ENCODE data around the gene ENOX1. TPM values are rescaled to one million over a fixed set of nuclear protein-coding genes. Genes with fewer than 3 reads are reported as not detected.

The ENOX1 gene
- total RNA-seq, 1 experiment from 2014 or later: 0.26 TPM

DNA sequence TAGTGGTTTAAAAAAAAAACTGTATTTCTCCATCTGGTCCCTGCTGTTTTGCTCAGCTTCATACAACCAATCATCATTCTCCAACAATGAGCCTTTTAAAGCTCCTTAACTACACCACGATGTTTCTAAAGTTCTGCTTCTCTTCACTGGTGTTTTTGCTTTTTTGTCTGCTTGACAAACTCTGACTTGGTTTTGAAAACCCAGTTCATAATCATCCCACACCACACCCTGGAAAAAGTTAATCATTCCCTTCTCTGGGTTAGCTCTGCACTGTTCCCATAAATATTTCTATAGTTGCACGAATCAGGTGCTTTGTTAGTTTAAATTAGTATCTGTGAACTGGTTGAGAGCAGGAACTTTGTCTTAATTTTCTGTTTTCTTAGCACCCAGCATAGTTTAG is 217.1 kb downstream of the ENOX1 start:
- POLR2A ChIA-PET: no interaction called here
- Mint-ChIP-seq H3K36me3 (no peaks in the 10 kb centered on the region), H3K9me3 (no peaks in the 10 kb centered on the region), H3K4me1 (peaks cover 12% of the 10 kb centered on the region), H3K27ac (no peak overlapping the region), H3K27me3 (ENCODE audit: low read depth) (no peaks in the 10 kb centered on the region; the same call in 1 of the 2 replicates), H3K4me3 (no peak overlapping the region)
- no peak for ATAC-seq
- TF ChIP-seq NR1H2 (CRISPR knock-in tag; IDR thresholded peaks at IDR 0.05): no peak
- TF ChIP-seq, protein P1, sequence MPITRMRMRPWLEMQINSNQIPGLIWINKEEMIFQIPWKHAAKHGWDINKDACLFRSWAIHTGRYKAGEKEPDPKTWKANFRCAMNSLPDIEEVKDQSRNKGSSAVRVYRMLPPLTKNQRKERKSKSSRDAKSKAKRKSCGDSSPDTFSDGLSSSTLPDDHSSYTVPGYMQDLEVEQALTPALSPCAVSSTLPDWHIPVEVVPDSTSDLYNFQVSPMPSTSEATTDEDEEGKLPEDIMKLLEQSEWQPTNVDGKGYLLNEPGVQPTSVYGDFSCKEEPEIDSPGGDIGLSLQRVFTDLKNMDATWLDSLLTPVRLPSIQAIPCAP (CRISPR knock-in tag; IDR thresholded peaks at IDR 0.05): no peak
- no peak for TF ChIP-seq CBFB (CRISPR knock-in tag; IDR thresholded peaks at IDR 0.05; ENCODE audit: low read depth)
- no peak for TF ChIP-seq ZNF317 (CRISPR knock-in tag; IDR thresholded peaks at IDR 0.05; ENCODE audit: borderline replicate concordance, low read depth)
- TF ChIP-seq, protein P2, sequence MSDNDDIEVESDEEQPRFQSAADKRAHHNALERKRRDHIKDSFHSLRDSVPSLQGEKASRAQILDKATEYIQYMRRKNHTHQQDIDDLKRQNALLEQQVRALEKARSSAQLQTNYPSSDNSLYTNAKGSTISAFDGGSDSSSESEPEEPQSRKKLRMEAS (CRISPR knock-in tag; IDR thresholded peaks at IDR 0.05): no peak
- no peak for TF ChIP-seq PRRX2 (CRISPR knock-in tag; IDR thresholded peaks at IDR 0.05)
- TF ChIP-seq, protein P3, sequence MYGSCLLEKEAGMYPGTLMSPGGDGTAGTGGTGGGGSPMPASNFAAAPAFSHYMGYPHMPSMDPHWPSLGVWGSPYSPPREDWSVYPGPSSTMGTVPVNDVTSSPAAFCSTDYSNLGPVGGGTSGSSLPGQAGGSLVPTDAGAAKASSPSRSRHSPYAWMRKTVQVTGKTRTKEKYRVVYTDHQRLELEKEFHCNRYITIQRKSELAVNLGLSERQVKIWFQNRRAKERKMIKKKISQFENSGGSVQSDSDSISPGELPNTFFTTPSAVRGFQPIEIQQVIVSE (CRISPR knock-in tag; IDR thresholded peaks at IDR 0.05; ENCODE audit: borderline replicate concordance): no peak
- TF ChIP-seq, protein P4, sequence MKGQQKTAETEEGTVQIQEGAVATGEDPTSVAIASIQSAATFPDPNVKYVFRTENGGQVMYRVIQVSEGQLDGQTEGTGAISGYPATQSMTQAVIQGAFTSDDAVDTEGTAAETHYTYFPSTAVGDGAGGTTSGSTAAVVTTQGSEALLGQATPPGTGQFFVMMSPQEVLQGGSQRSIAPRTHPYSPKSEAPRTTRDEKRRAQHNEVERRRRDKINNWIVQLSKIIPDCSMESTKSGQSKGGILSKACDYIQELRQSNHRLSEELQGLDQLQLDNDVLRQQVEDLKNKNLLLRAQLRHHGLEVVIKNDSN (CRISPR knock-in tag; IDR thresholded peaks at IDR 0.05): no peak
- no peak for TF ChIP-seq CREM (CRISPR knock-in tag; IDR thresholded peaks at IDR 0.05)
- TF ChIP-seq, protein P5, sequence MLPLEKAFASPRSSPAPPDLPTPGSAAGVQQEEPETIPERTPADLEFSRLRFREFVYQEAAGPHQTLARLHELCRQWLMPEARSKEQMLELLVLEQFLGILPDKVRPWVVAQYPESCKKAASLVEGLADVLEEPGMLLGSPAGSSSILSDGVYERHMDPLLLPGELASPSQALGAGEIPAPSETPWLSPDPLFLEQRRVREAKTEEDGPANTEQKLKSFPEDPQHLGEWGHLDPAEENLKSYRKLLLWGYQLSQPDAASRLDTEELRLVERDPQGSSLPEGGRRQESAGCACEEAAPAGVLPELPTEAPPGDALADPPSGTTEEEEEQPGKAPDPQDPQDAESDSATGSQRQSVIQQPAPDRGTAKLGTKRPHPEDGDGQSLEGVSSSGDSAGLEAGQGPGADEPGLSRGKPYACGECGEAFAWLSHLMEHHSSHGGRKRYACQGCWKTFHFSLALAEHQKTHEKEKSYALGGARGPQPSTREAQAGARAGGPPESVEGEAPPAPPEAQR (CRISPR knock-in tag; IDR thresholded peaks at IDR 0.05): no peak
- CTCF ChIA-PET: no interaction called here
- DNase-seq (ENCODE audit: low spot score): no peak

DNA sequence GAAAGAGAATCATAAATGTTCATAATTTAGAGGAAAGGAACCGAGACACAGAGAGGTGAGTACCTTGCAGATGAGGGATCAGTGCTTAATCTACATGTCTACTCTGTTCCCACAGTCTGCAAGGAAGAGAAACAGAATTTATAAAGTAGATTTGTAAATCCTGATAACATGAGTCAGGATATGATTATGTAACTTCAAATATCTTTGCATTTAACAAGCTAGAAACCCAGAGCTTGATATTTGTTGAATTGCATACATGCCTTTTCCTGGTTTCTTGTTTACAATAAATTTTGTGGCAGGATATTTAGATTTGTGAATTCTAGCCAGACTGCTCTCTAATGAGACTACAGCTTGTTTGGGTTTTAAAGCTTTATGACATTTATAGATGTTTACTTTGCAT is 219.2 kb downstream of the ENOX1 start:
- peaks cover 2% of the 10 kb centered on the region for H3K4me1 Mint-ChIP-seq
- TF ChIP-seq, protein P6, sequence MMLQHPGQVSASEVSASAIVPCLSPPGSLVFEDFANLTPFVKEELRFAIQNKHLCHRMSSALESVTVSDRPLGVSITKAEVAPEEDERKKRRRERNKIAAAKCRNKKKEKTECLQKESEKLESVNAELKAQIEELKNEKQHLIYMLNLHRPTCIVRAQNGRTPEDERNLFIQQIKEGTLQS (CRISPR knock-in tag; conservative IDR thresholded peaks at IDR 0.05): no peak
- TF ChIP-seq, protein P7, sequence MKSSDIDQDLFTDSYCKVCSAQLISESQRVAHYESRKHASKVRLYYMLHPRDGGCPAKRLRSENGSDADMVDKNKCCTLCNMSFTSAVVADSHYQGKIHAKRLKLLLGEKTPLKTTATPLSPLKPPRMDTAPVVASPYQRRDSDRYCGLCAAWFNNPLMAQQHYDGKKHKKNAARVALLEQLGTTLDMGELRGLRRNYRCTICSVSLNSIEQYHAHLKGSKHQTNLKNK (CRISPR knock-in tag; IDR thresholded peaks at IDR 0.05): no peak
- no peak for TF ChIP-seq FOXP1 (CRISPR knock-in tag; IDR thresholded peaks at IDR 0.05; ENCODE audit: borderline replicate concordance)
- TF ChIP-seq, protein P8, sequence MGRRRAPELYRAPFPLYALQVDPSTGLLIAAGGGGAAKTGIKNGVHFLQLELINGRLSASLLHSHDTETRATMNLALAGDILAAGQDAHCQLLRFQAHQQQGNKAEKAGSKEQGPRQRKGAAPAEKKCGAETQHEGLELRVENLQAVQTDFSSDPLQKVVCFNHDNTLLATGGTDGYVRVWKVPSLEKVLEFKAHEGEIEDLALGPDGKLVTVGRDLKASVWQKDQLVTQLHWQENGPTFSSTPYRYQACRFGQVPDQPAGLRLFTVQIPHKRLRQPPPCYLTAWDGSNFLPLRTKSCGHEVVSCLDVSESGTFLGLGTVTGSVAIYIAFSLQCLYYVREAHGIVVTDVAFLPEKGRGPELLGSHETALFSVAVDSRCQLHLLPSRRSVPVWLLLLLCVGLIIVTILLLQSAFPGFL (CRISPR knock-in tag; IDR thresholded peaks at IDR 0.05; ENCODE audit: borderline replicate concordance): no peak
- TF ChIP-seq CBFB (CRISPR knock-in tag; IDR thresholded peaks at IDR 0.05; ENCODE audit: low read depth): no peak
- TF ChIP-seq, protein P9, sequence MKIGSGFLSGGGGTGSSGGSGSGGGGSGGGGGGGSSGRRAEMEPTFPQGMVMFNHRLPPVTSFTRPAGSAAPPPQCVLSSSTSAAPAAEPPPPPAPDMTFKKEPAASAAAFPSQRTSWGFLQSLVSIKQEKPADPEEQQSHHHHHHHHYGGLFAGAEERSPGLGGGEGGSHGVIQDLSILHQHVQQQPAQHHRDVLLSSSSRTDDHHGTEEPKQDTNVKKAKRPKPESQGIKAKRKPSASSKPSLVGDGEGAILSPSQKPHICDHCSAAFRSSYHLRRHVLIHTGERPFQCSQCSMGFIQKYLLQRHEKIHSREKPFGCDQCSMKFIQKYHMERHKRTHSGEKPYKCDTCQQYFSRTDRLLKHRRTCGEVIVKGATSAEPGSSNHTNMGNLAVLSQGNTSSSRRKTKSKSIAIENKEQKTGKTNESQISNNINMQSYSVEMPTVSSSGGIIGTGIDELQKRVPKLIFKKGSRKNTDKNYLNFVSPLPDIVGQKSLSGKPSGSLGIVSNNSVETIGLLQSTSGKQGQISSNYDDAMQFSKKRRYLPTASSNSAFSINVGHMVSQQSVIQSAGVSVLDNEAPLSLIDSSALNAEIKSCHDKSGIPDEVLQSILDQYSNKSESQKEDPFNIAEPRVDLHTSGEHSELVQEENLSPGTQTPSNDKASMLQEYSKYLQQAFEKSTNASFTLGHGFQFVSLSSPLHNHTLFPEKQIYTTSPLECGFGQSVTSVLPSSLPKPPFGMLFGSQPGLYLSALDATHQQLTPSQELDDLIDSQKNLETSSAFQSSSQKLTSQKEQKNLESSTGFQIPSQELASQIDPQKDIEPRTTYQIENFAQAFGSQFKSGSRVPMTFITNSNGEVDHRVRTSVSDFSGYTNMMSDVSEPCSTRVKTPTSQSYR (CRISPR knock-in tag; IDR thresholded peaks at IDR 0.05): no peak
- TF ChIP-seq ZNF138 (CRISPR knock-in tag; conservative IDR thresholded peaks at IDR 0.05): no peak
- TF ChIP-seq, protein P10, sequence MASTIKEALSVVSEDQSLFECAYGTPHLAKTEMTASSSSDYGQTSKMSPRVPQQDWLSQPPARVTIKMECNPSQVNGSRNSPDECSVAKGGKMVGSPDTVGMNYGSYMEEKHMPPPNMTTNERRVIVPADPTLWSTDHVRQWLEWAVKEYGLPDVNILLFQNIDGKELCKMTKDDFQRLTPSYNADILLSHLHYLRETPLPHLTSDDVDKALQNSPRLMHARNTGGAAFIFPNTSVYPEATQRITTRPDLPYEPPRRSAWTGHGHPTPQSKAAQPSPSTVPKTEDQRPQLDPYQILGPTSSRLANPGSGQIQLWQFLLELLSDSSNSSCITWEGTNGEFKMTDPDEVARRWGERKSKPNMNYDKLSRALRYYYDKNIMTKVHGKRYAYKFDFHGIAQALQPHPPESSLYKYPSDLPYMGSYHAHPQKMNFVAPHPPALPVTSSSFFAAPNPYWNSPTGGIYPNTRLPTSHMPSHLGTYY (CRISPR knock-in tag; IDR thresholded peaks at IDR 0.05): no peak
- TF ChIP-seq MYBL2 (CRISPR knock-in tag; IDR thresholded peaks at IDR 0.05): no peak
- TF ChIP-seq ZNF671 (CRISPR knock-in tag; IDR thresholded peaks at IDR 0.05): no peak
- TF ChIP-seq ZNF317 (CRISPR knock-in tag; IDR thresholded peaks at IDR 0.05; ENCODE audit: borderline replicate concordance, low read depth): no peak
- TF ChIP-seq TCF7 (CRISPR knock-in tag; IDR thresholded peaks at IDR 0.05; ENCODE audit: low read depth): no peak
- ATAC-seq: no peak
- no peaks in the 10 kb centered on the region; the same call in 1 of the 2 replicates for H3K27me3 Mint-ChIP-seq (ENCODE audit: low read depth)
- DNase-seq (ENCODE audit: low spot score): no peak
- no peak overlapping the region for H3K27ac Mint-ChIP-seq
- no peak overlapping the region for H3K4me3 Mint-ChIP-seq
- POLR2A ChIA-PET: no interaction called here
- no peaks in the 10 kb centered on the region for H3K9me3 Mint-ChIP-seq
- H3K36me3 Mint-ChIP-seq: no peaks in the 10 kb centered on the region
- CTCF ChIA-PET: no interaction called here
